MM.1S (cell line): Measurements from ENCODE around the gene RIN2.

ENCODE experiments used
- EZH2phosphoT487 ChIP-seq: fragments of 300-600 bp; sonication (generic); IDR thresholded peaks from 2 replicates; pipeline ENCODE4 v1.6.1; 2018; ENCODE audit warnings: antibody characterized with exemption, low read length
- TF ChIP-seq, protein P1 (sequence below): fragments of 300-600 bp; sonication (generic); IDR thresholded peaks from 2 replicates; pipeline ENCODE4 v1.5.1; 2016; ENCODE audit warnings: antibody characterized with exemption, low read length, mixed read lengths

DNA sequence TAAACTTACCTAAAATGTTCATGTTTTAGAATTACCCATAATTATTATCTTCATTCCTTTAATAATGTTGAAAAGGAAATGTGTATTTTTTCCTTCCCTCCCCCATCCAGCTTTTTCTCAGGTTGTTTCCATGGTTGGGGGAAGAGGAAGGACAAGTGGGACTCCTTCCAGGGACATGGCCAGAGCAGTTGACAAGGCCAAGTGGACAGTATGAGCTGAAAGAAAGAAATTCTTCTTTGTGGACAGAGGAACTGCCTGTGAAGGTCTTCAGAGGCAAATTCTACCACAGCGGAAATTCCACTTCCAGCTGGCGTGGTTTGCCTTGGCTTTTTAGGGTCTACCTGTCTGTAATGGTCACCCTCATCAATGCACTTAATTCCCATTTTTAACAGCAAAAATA lies 33.8 kb downstream of the RIN2 start:
- TF ChIP-seq EZH2phosphoT487, result no peak
- TF ChIP-seq, protein P1, sequence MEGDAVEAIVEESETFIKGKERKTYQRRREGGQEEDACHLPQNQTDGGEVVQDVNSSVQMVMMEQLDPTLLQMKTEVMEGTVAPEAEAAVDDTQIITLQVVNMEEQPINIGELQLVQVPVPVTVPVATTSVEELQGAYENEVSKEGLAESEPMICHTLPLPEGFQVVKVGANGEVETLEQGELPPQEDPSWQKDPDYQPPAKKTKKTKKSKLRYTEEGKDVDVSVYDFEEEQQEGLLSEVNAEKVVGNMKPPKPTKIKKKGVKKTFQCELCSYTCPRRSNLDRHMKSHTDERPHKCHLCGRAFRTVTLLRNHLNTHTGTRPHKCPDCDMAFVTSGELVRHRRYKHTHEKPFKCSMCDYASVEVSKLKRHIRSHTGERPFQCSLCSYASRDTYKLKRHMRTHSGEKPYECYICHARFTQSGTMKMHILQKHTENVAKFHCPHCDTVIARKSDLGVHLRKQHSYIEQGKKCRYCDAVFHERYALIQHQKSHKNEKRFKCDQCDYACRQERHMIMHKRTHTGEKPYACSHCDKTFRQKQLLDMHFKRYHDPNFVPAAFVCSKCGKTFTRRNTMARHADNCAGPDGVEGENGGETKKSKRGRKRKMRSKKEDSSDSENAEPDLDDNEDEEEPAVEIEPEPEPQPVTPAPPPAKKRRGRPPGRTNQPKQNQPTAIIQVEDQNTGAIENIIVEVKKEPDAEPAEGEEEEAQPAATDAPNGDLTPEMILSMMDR, result no peak
